B cell (primary cell): Measurements from ENCODE around the gene FANCM. TPM values are rescaled to one million over a fixed set of nuclear protein-coding genes. Genes with fewer than 3 reads are reported as not detected.

Experiments
- ATAC-seq: fragments of 200-7000 bp; cut with Tn5 transposase; one replicate; pipeline ENCODE4 v1.10.0; 2021; ENCODE audit warnings: low read depth, mild to moderate bottlenecking, moderate number of reproducible peaks, moderate library complexity
- CTCF ChIA-PET: fragments of 350-600 bp; sonication (Branson Sonifier 250); formaldehyde crosslinking; loops from one replicate; lab custom pipeline; 2021; ENCODE audit warnings: antibody characterized with exemption, inconsistent platforms; lab: Charles Lee
- POLR2A ChIA-PET: fragments of 350-600 bp; sonication (Branson Sonifier 250); formaldehyde crosslinking; loops from one replicate; lab custom pipeline; 2021; ENCODE audit warnings: antibody characterized with exemption; lab: Charles Lee
- DNase-seq: peaks from one replicate; pipeline ENCODE4 v3.0.0; 2013
- H2AFZ ChIP-seq: 2 replicates; pipeline ENCODE4 v1.6.1; 2012; ENCODE audit warnings: mild to moderate bottlenecking, low read depth, low read length; ENCODE audit not compliant: insufficient read depth, poor library complexity, severe bottlenecking
- H3K27ac ChIP-seq, 2 donors: 1 replicate in 1 of 2; 2 replicates in 1 of 2; pipeline ENCODE4 v1.5.1; 2012 to 2013; ENCODE audit warnings: low read length in 2 of 2, mild to moderate bottlenecking in 2 of 2, moderate library complexity in 1 of 2
- H3K27me3 ChIP-seq, 4 experiments: fragments of 200-600 bp in 1 of 4; sonication (generic) in 1 of 4; replicated peaks in 1 of 4; 1 replicate in 2 of 4; 2 replicates in 2 of 4; pipeline versions ENCODE4 v1.6.1 to v1.7.0; 2013 to 2016; ENCODE audit warnings: low read length in 3 of 4, mild to moderate bottlenecking in 2 of 4, mixed read lengths in 1 of 4, moderate library complexity in 1 of 4; ENCODE audit not compliant: insufficient read depth in 4 of 4, control insufficient read depth in 3 of 4; ENCODE audit errors: control extremely low read depth in 1 of 4
- H3K36me3 ChIP-seq, 2 experiments: replicated peaks in 1 of 2; 1 replicate in 1 of 2; 2 replicates in 1 of 2; pipeline versions ENCODE4 v1.6.1 to v1.7.1; 2013; ENCODE audit warnings: low read length in 1 of 2; ENCODE audit not compliant: insufficient read depth in 2 of 2, control insufficient read depth in 1 of 2; ENCODE audit errors: control extremely low read depth in 1 of 2, extremely low read depth in 1 of 2
- H3K4me1 ChIP-seq, 2 donors: fragments of 200-600 bp in 1 of 2; sonication (generic) in 1 of 2; 1 replicate in 1 of 2; 2 replicates in 1 of 2; pipeline versions ENCODE4 v1.5.1 to v1.6.1; 2013 to 2017; ENCODE audit warnings: low read length in 2 of 2; ENCODE audit not compliant: control insufficient read depth in 2 of 2, insufficient read depth in 2 of 2
- H3K4me2 ChIP-seq: replicated peaks from 2 replicates; pipeline ENCODE3; 2012; ENCODE audit warnings: mild to moderate bottlenecking, low read depth, low read length; ENCODE audit not compliant: poor library complexity, severe bottlenecking
- H3K4me3 ChIP-seq, 5 experiments: fragments of 200-600 bp in 1 of 5; sonication (generic) in 1 of 5; 1 replicate in 3 of 5; 2 replicates in 2 of 5; pipeline versions ENCODE4 v1.5.1 to v1.7.0; 2011 to 2016; ENCODE audit warnings: low read length in 4 of 5, mild to moderate bottlenecking in 4 of 5, low read depth in 2 of 5, control low read depth in 1 of 5, moderate library complexity in 1 of 5; ENCODE audit not compliant: insufficient read depth in 1 of 5; ENCODE audit errors: control extremely low read depth in 1 of 5, extremely low read depth in 1 of 5
- H3K79me2 ChIP-seq: fragments of 200-600 bp; sonication (generic); one replicate; pipeline ENCODE4 v1.6.0; 2016; ENCODE audit warnings: low read length; ENCODE audit not compliant: control insufficient read depth, insufficient read depth
- H3K9ac ChIP-seq: fragments of 200-600 bp; sonication (generic); 2 replicates; pipeline ENCODE4 v1.6.1; 2017; ENCODE audit warnings: mild to moderate bottlenecking, low read length, moderate library complexity
- H3K9me3 ChIP-seq, 3 donors: one replicate each; pipeline versions ENCODE4 v1.6.1 to v1.7.1; 2013; ENCODE audit warnings: low read length in 2 of 3; ENCODE audit not compliant: control insufficient read depth in 2 of 3, insufficient read depth in 1 of 3; ENCODE audit errors: control extremely low read depth in 1 of 3
- H4K20me1 ChIP-seq: 2 replicates; pipeline ENCODE4 v1.6.0; 2012; ENCODE audit warnings: mild to moderate bottlenecking, low read length; ENCODE audit not compliant: insufficient read depth, control insufficient read depth, poor library complexity, severe bottlenecking
- H3K27ac Mint-ChIP-seq: one replicate; pipeline ENCODE4 v1.8.0; 2021; ENCODE audit warnings: mixed read lengths
- H3K27me3 Mint-ChIP-seq: one replicate; pipeline ENCODE4 v1.8.0; 2021; ENCODE audit warnings: mixed read lengths
- H3K4me1 Mint-ChIP-seq: one replicate; pipeline ENCODE4 v1.8.0; 2021; ENCODE audit warnings: mixed read lengths
- H3K4me3 Mint-ChIP-seq: one replicate; pipeline ENCODE4 v1.8.0; 2021; ENCODE audit warnings: mixed read lengths
- H3K9me3 Mint-ChIP-seq: one replicate; pipeline ENCODE4 v1.8.0; 2022; ENCODE audit warnings: mixed read lengths; ENCODE audit not compliant: insufficient read depth
- CTCF ChIP-seq: fragments of 200-600 bp; IDR thresholded peaks from one replicate; pipeline ENCODE4 v1.8.0; 2022; ENCODE audit warnings: antibody characterized with exemption, mild to moderate bottlenecking
- EZH2 ChIP-seq: IDR thresholded peaks from 2 replicates; pipeline ENCODE4 v1.6.1; 2012; ENCODE audit warnings: borderline replicate concordance, low read depth, mild to moderate bottlenecking, moderate library complexity, low read length; ENCODE audit not compliant: insufficient read depth, poor library complexity, severe bottlenecking
- WGBS: methylation state at CpG from one replicate; pipeline ENCODE4 v1.1.5; 2013; ENCODE audit warnings: missing lambda C conversion rate; ENCODE audit not compliant: insufficient coverage; 5-methylcytosine and 5-hydroxymethylcytosine counted together
- intact Hi-C: fragments of 100-400 bp; cut with micrococcal nuclease; formaldehyde crosslinking; loops from one replicate; pipeline ENCODE4 v1.10.0; 2022
- polyA plus RNA-seq: library from polyadenylated mRNA; depleted of rRNA; stranded (reverse); fragments of >200 nt; gene quantifications from 2 replicates; pipeline ENCODE4 v1.2.3, GENCODE V29; 2012
- total RNA-seq, 2 donors: library from RNA; stranded (reverse); fragments of 120-200 nt in 1 of 2; gene quantifications; 1 replicate in 1 of 2; 2 replicates in 1 of 2; pipeline versions ENCODE4 v1.2.3 to v1.2.4, GENCODE V29; 2013 to 2022

Gene FANCM
- total and polyA plus RNA-seq, 2 donors (not counting 1 experiment from before 2014, with no cell fraction given), result 3.0 to 15.5 TPM

- no peaks in the 10 kb centered on the region for H3K9me3 Mint-ChIP-seq
- Histone ChIP-seq H3K27me3 (no peaks in the 10 kb centered on the region), H3K27ac (no peak overlapping the region), H3K9ac (no peak overlapping the region), H3K4me2 (no peak overlapping the region), H3K9me3 (no peaks in the 10 kb centered on the region), H3K79me2 (peaks cover 36% of the 10 kb centered on the region), H3K4me3 (no peak overlapping the region), H4K20me1 (no peaks in the 10 kb centered on the region), H3K4me1 (peaks cover 9 to 10% of the 10 kb centered on the region in 2 donors), H3K36me3 (peaks cover 3 to 27% of the 10 kb centered on the region in 2 experiments), H2AFZ (no peak overlapping the region)
- no peak overlapping the region for H3K4me3 Mint-ChIP-seq
- ATAC-seq (no peak), DNase-seq (no peak)
- no peaks in the 10 kb centered on the region for H3K27me3 Mint-ChIP-seq
- no CpG with 5 or more reads among the region's 1 CpG for WGBS
- TF ChIP-seq EZH2 (no peak), CTCF (no peak)
- H3K4me1 Mint-ChIP-seq, result peaks cover 13% of the 10 kb centered on the region
- intact Hi-C loops, result no loop called here
- no peak overlapping the region for H3K27ac Mint-ChIP-seq
- ChIA-PET POLR2A (no interaction called here), CTCF (interaction anchor here (1.0 kb wide), 1 partner anchor 139 kb away, joined by 5 read pairs; no protein-coding TSS in a partner anchor)
Observed at GRCh38 chr14:45128963-45129629, 6.6 kb upstream of the FANCM start.

- ATAC-seq, result no peak
- no peaks in the 10 kb centered on the region for H3K9me3 ChIP-seq
- peaks cover 38% of the 10 kb centered on the region for H3K4me1 Mint-ChIP-seq
Observed at GRCh38 chr14:45133683-45134050, 2.1 kb upstream of the FANCM start.

More at GRCh38 chr14:45133683-45134050, 2.1 kb upstream of the FANCM start:
- Histone ChIP-seq H3K27ac (peak overlapping the region; percentile 62 to 85), H3K79me2 (peaks cover 57% of the 10 kb centered on the region), H3K27me3 (no peaks in the 10 kb centered on the region), H4K20me1 (no peaks in the 10 kb centered on the region), H3K9ac (peak overlapping the region; percentile 97), H3K36me3 (peaks cover 0 to 3% of the 10 kb centered on the region in 2 experiments), H3K4me2 (peak overlapping the region; percentile 93), H3K4me3 (peak overlapping the region; percentile 67 to 99 (median 89)), H3K4me1 (peaks cover 23 to 27% of the 10 kb centered on the region in 2 donors), H2AFZ (peak overlapping the region; percentile 99)
- intact Hi-C loops, result loop anchor here (1.0 to 5.0 kb wide), 5 partner anchors 36 to 236 kb away; partner anchors contain the start of genes MIS18BP1, PRPF39 and TOGARAM1
- 3% methylated on average over 7 of the region's 9 CpGs for WGBS
- peak overlapping the region; percentile 99 for H3K27ac Mint-ChIP-seq
- H3K27me3 Mint-ChIP-seq, result no peaks in the 10 kb centered on the region
- DNase-seq, result no peak
- POLR2A ChIA-PET, result interaction anchor here (1.5 to 3.0 kb wide), 2 partner anchors 118 to 171 kb away, joined by 3 to 15 read pairs; partner anchors contain the start of genes KLHL28 and TOGARAM1
- CTCF ChIA-PET, result interaction anchor here (1.0 to 1.9 kb wide), 2 partner anchors 135 to 172 kb away, joined by 3 to 7 read pairs; partner anchors contain the start of genes KLHL28 and TOGARAM1
- TF ChIP-seq CTCF (no peak), EZH2 (no peak)
- peak overlapping the region; percentile 94 for H3K4me3 Mint-ChIP-seq
- H3K9me3 Mint-ChIP-seq, result no peaks in the 10 kb centered on the region
